ENCODE data around the gene INF2. TPM values are rescaled to one million over a fixed set of nuclear protein-coding genes. Genes with fewer than 3 reads are reported as not detected.
"Not testable (repeated sequence)": the region's sequence is repeated elsewhere in the genome, so short reads cannot be mapped to it uniquely, and the experiment has no call there.

The INF2 gene
- total RNA-seq, 6 experiments from 2014 or later = 47.5 to 98.2 (median 71.4) TPM

- Histone ChIP-seq H3K27ac (peak overlapping the region; percentile 22 to 61 (median 39)), H3K36me3 (no peaks in the 10 kb centered on the region), H3K4me1 (peaks cover 0 to 33% (median 12%) of the 10 kb centered on the region in 4 donors), H3K4me3 (peak overlapping the region in 1 of 3 donors; percentile 66), H3K9me3 (no peaks in the 10 kb centered on the region), H3K27me3 (no peaks in the 10 kb centered on the region)
- ATAC-seq (peak in 2 of 4 donors; percentile 0 to 1), DNase-seq (peak in 1 of 3 donors; percentile 53)
- TF ChIP-seq CTCF (IDR thresholded peaks at IDR 0.05) (no peak), POLR2A (IDR thresholded peaks at IDR 0.05) (no peak)
- whole genome bisulfite sequencing (ENCODE audit: insufficient coverage, low coverage, low lambda C conversion rate, missing lambda C conversion rate) = 48% methylated on average over 6 of the region's 25 CpGs
- intact Hi-C loops (cut with DNase I) = no loop called here
These were observed 36.5 kb downstream of the INF2 start for GRCh38 chr14:104725772-104726548.

- no peak overlapping the region for H3K4me3 ChIP-seq
- no peaks in the 10 kb centered on the region for H3K36me3 ChIP-seq
- DNase-seq = peak in 2 of 3 donors; percentile 62 to 82
- peaks cover 0 to 38% (median 16%) of the 10 kb centered on the region in 4 donors for H3K4me1 ChIP-seq
- peak; percentile 10 to 57 (median 32) for ATAC-seq
- no peaks in the 10 kb centered on the region for H3K9me3 ChIP-seq
- intact Hi-C loops (cut with DNase I) = no loop called here
- TF ChIP-seq CTCF (IDR thresholded peaks at IDR 0.05) = peak in 1 of 4 donors; percentile 21
- TF ChIP-seq POLR2A (IDR thresholded peaks at IDR 0.05) = no peak
- H3K27me3 ChIP-seq = no peaks in the 10 kb centered on the region
- 23% methylated on average over 7 of the region's 21 CpGs for WGBS (ENCODE audit: insufficient coverage, low coverage, low lambda C conversion rate, missing lambda C conversion rate)
- H3K27ac ChIP-seq = peak overlapping the region in 2 of 3 donors; percentile 22 to 39
These were observed 37.4 kb downstream of the INF2 start for GRCh38 chr14:104726600-104727451.

GRCh38 chr14:104728631-104729030 lies 39.2 kb downstream of the INF2 start:
- Histone ChIP-seq H3K27ac (no peak overlapping the region), H3K4me3 (no peak overlapping the region), H3K4me1 (peaks cover 0 to 48% (median 22%) of the 10 kb centered on the region in 4 donors), H3K27me3 (no peaks in the 10 kb centered on the region), H3K9me3 (no peaks in the 10 kb centered on the region), H3K36me3 (no peaks in the 10 kb centered on the region)
- intact Hi-C loops (cut with DNase I) = no loop called here
- WGBS (ENCODE audit: insufficient coverage, low coverage, low lambda C conversion rate, missing lambda C conversion rate) = 96% methylated on average over 8 of the region's 17 CpGs
- ATAC-seq = no peak
- no peak for DNase-seq
- TF ChIP-seq POLR2A (IDR thresholded peaks at IDR 0.05) = no peak
- no peak for TF ChIP-seq CTCF (IDR thresholded peaks at IDR 0.05)

GRCh38 chr14:104729176-104729834 lies 39.9 kb downstream of the INF2 start:
- intact Hi-C loops (cut with DNase I); H3K27ac ChIP-seq; H3K9me3 ChIP-seq; H3K4me3 ChIP-seq; DNase-seq; H3K36me3 ChIP-seq; ATAC-seq; H3K27me3 ChIP-seq: not testable (repeated sequence)
- H3K4me1 ChIP-seq = peaks cover 0 to 50% (median 25%) of the 10 kb centered on the region in 4 donors
- 91% methylated on average over 18 of the region's 73 CpGs for WGBS (ENCODE audit: insufficient coverage, low coverage, low lambda C conversion rate, missing lambda C conversion rate)

Data from right lobe of liver (tissue), 6 donors.